Smooth muscle cell (in vitro differentiated cells): ENCODE results near the gene LPIN3. TPM values are rescaled to one million over a fixed set of nuclear protein-coding genes. Genes with fewer than 3 reads are reported as not detected.

Source experiments
- DNase-seq: peaks from one replicate; lab custom pipeline; 2025; ENCODE audit not compliant: unreplicated experiment; lab: John Stamatoyannopoulos, UW
- H2AFZ ChIP-seq: fragments of 200-600 bp; sonication (generic); 2 replicates; pipeline ENCODE4 v1.6.0; 2016; ENCODE audit warnings: antibody characterized with exemption, low read depth, mild to moderate bottlenecking
- H3F3A ChIP-seq: fragments of 200-600 bp; sonication (generic); 2 replicates; pipeline ENCODE4 v1.6.0; 2017; ENCODE audit warnings: antibody characterized with exemption, low read depth
- H3K27ac ChIP-seq: fragments of 200-600 bp; sonication (generic); 2 replicates; pipeline ENCODE4 v1.5.1; 2016; ENCODE audit warnings: low read depth, mild to moderate bottlenecking
- H3K27me3 ChIP-seq: fragments of 200-600 bp; sonication (generic); 2 replicates; pipeline ENCODE4 v1.6.1; 2016; ENCODE audit warnings: low read depth, mild to moderate bottlenecking
- H3K36me3 ChIP-seq: fragments of 200-600 bp; sonication (generic); 2 replicates; pipeline ENCODE4 v1.5.1; 2016; ENCODE audit warnings: low read depth
- H3K4me1 ChIP-seq: fragments of 200-600 bp; sonication (generic); 2 replicates; pipeline ENCODE4 v1.5.1; 2016; ENCODE audit warnings: low read depth
- H3K4me2 ChIP-seq: fragments of 200-600 bp; sonication (generic); 2 replicates; pipeline ENCODE4 v1.6.0; 2016; ENCODE audit warnings: mild to moderate bottlenecking
- H3K4me3 ChIP-seq: fragments of 200-600 bp; sonication (generic); 2 replicates; pipeline ENCODE4 v1.5.1; 2016; ENCODE audit warnings: mild to moderate bottlenecking
- H3K79me2 ChIP-seq: fragments of 200-600 bp; sonication (generic); 2 replicates; pipeline ENCODE4 v1.6.0; 2016; ENCODE audit warnings: low read depth, mild to moderate bottlenecking
- H3K9ac ChIP-seq: fragments of 200-600 bp; sonication (generic); 2 replicates; pipeline ENCODE4 v1.6.0; 2016; ENCODE audit warnings: low read depth
- H3K9me3 ChIP-seq: fragments of 200-600 bp; sonication (generic); replicated peaks from 2 replicates; pipeline ENCODE4 v1.5.1; 2016; ENCODE audit warnings: low read depth
- H4K20me1 ChIP-seq: fragments of 200-600 bp; sonication (generic); 2 replicates; pipeline ENCODE4 v1.6.0; 2016; ENCODE audit warnings: low read depth
- CTCF ChIP-seq: fragments of 200-600 bp; sonication (generic); IDR thresholded peaks from 2 replicates; pipeline ENCODE4 v1.5.1; 2017; ENCODE audit warnings: borderline replicate concordance, mild to moderate bottlenecking, antibody characterized with exemption; ENCODE audit not compliant: insufficient read depth, poor library complexity, severe bottlenecking
- WGBS: methylation state at CpG from one replicate; pipeline ENCODE4 v1.1.7; 2016; ENCODE audit warnings: low lambda C conversion rate; 5-methylcytosine and 5-hydroxymethylcytosine counted together
- polyA plus RNA-seq: library from polyadenylated mRNA; unstranded; fragments of >200 nt; fragmentation: Nextera tagmentation; extraction: Ambion mirVana; gene quantifications from 2 replicates; pipeline ENCODE4 v1.2.1, GENCODE V29; 2016
- total RNA-seq: library from RNA; depleted of rRNA; stranded (reverse); fragments of >200 nt; gene quantifications from 2 replicates; pipeline ENCODE4 v1.2.3, GENCODE V29; 2014

LPIN3 gene
- total and polyA plus RNA-seq, 2 experiments from 2014 or later = 6.9 to 12.5 TPM

- Histone ChIP-seq H3K4me1 (peaks cover 6% of the 10 kb centered on the region), H3K4me2 (no peak overlapping the region), H4K20me1 (no peaks in the 10 kb centered on the region), H3K4me3 (no peak overlapping the region), H3K27me3 (peaks cover 35% of the 10 kb centered on the region), H3F3A (no peaks in the 10 kb centered on the region), H3K9ac (no peak overlapping the region), H3K9me3 (no peaks in the 10 kb centered on the region), H3K27ac (no peak overlapping the region), H3K79me2 (no peaks in the 10 kb centered on the region), H2AFZ (no peak overlapping the region), H3K36me3 (no peaks in the 10 kb centered on the region)
- WGBS = 92% methylated on average over 5 of the region's 5 CpGs
- no peak for DNase-seq
- no peak for TF ChIP-seq CTCF
These were observed 22.1 kb downstream of the LPIN3 start for GRCh38 chr20:41362748-41363140.

- H3K27me3 ChIP-seq = peaks cover 39% of the 10 kb centered on the region
- no peaks in the 10 kb centered on the region for H3F3A ChIP-seq
- peaks cover 6% of the 10 kb centered on the region for H3K4me1 ChIP-seq
- H3K4me2 ChIP-seq = no peak overlapping the region
- WGBS = 91% methylated on average over 7 of the region's 7 CpGs
- no peak for TF ChIP-seq CTCF
- H3K79me2 ChIP-seq = no peaks in the 10 kb centered on the region
- H2AFZ ChIP-seq = no peak overlapping the region
- no peak for DNase-seq
- no peaks in the 10 kb centered on the region for H3K36me3 ChIP-seq
- H3K9me3 ChIP-seq = no peaks in the 10 kb centered on the region
- no peak overlapping the region for H3K27ac ChIP-seq
- no peaks in the 10 kb centered on the region for H4K20me1 ChIP-seq
- no peak overlapping the region for H3K4me3 ChIP-seq
- no peak overlapping the region for H3K9ac ChIP-seq
These were observed 23.0 kb downstream of the LPIN3 start for GRCh38 chr20:41363601-41364000.

GRCh38 chr20:41364236-41364855 is 23.7 kb downstream of the LPIN3 start:
- Histone ChIP-seq H3K4me1 (peaks cover 6% of the 10 kb centered on the region), H3F3A (no peaks in the 10 kb centered on the region), H3K36me3 (no peaks in the 10 kb centered on the region), H2AFZ (no peak overlapping the region), H3K9me3 (no peaks in the 10 kb centered on the region), H3K9ac (no peak overlapping the region), H3K4me3 (no peak overlapping the region), H3K4me2 (no peak overlapping the region), H3K27ac (no peak overlapping the region), H3K79me2 (no peaks in the 10 kb centered on the region), H3K27me3 (peaks cover 39% of the 10 kb centered on the region), H4K20me1 (no peaks in the 10 kb centered on the region)
- 90% methylated on average over 13 of the region's 13 CpGs for WGBS
- TF ChIP-seq CTCF = no peak
- no peak for DNase-seq
